Adrenal gland (tissue), 5 donors: ENCODE data around the gene DOCK9.

ENCODE experiments used
- CTCF ChIP-seq, 6 experiments: fragments of 450-650 bp in 4 of 6; fragments of 200-600 bp in 2 of 6; sonication (generic) in 1 of 6; IDR thresholded peaks; 1 replicate in 5 of 6; 2 replicates in 1 of 6; pipeline versions ENCODE4 v1.5.1 to v1.8.0; 2016 to 2021; ENCODE audit warnings: antibody characterized with exemption in 6 of 6, mild to moderate bottlenecking in 2 of 6, moderate library complexity in 1 of 6
- POLR2A ChIP-seq, 2 donors: fragments of 450-650 bp; IDR thresholded peaks; one replicate each; pipeline ENCODE4 v1.6.1; 2017; ENCODE audit warnings: antibody characterized with exemption in 2 of 2, mild to moderate bottlenecking in 2 of 2, moderate library complexity in 1 of 2
- donor health status: DM: no; HTN: no; CAD: no.

- TF ChIP-seq POLR2A (IDR thresholded peaks at IDR 0.05) (no peak), CTCF (IDR thresholded peaks at IDR 0.05) (no peak)
Measured at GRCh38 chr13:98781470-98781869, 196.4 kb downstream of the DOCK9 start.
